Activated CD8-positive, alpha-beta T cell treated with anti-CD3 and anti-CD28 coated beads for 36 hours (primary cell): ENCODE measurements around the gene PYROXD2. TPM values are rescaled to one million over a fixed set of nuclear protein-coding genes. Genes with fewer than 3 reads are reported as not detected.
A peak's percentile ranks its signal among the peaks of the same experiment; 100 is the strongest.

Source experiments
- ATAC-seq: fragments of 200-7000 bp; cut with Tn5 transposase; one replicate; pipeline ENCODE4 v1.10.0; 2021; ENCODE audit warnings: mild to moderate bottlenecking, moderate library complexity
- CTCF ChIA-PET: fragments of 350-600 bp; sonication (Branson Sonifier 250); formaldehyde crosslinking; loops from one replicate; lab custom pipeline; 2021; ENCODE audit warnings: antibody characterized with exemption; lab: Charles Lee
- POLR2A ChIA-PET: fragments of 350-600 bp; sonication (Branson Sonifier 250); formaldehyde crosslinking; loops from one replicate; lab custom pipeline; 2021; ENCODE audit warnings: antibody characterized with exemption; lab: Charles Lee
- DNase-seq: peaks from one replicate; pipeline ENCODE4 v3.0.0-alpha.2; 2020
- H3K27ac Mint-ChIP-seq: one replicate; pipeline ENCODE4 v1.8.0; 2021; ENCODE audit warnings: mild to moderate bottlenecking, mixed read lengths
- H3K27me3 Mint-ChIP-seq: one replicate; pipeline ENCODE4 v1.8.0; 2021; ENCODE audit warnings: mixed read lengths
- H3K36me3 Mint-ChIP-seq: one replicate; pipeline ENCODE4 v1.8.0; 2021; ENCODE audit warnings: low read depth, mixed read lengths
- H3K4me1 Mint-ChIP-seq: one replicate; pipeline ENCODE4 v1.8.0; 2021; ENCODE audit warnings: low read depth, mixed read lengths
- H3K4me3 Mint-ChIP-seq: one replicate; pipeline ENCODE4 v1.8.0; 2021; ENCODE audit warnings: mild to moderate bottlenecking, moderate library complexity, mixed read lengths
- H3K9me3 Mint-ChIP-seq: one replicate; pipeline ENCODE4 v1.8.0; 2021; ENCODE audit warnings: mixed read lengths
- intact Hi-C: fragments of 100-400 bp; cut with micrococcal nuclease; formaldehyde crosslinking; loops from one replicate; pipeline ENCODE4 v1.10.0; 2022
- total RNA-seq, 2 experiments: library from RNA; stranded (reverse); gene quantifications; one replicate each; pipeline ENCODE4 v1.2.3, GENCODE V29; 2021
- TF ChIP-seq, protein P1 (sequence below): fragments of 200-600 bp; IDR thresholded peaks from one replicate; pipeline ENCODE4 v1.8.0; 2022; ENCODE audit warnings: antibody characterized with exemption, mild to moderate bottlenecking

Gene PYROXD2
- total RNA-seq, 2 experiments from 2014 or later, result 5.3 to 6.2 TPM

DNA sequence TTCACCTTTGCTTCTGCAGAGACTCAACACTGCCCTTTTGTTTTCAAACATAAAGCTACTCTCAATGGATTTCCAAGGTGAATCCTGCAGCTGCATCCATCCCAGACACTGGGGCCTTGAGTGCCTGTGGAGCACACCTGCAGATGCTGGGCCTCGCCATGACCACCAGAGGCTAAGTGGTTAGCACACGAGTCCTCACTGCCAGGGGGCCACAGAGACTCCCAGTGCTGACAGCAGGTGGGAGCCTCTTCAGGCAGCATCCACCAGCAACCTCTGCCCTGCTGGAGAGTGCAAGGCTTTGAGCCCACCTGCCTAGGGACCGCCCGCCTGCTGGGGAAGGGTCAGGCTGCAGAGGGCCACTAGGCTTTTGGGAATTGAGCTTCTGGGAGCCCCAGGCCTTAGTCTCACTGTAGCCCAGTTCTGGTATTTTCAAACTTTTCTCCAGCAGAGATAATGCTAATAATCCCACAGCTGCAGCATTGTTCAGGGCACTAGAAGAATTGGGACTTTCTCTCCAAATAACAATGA, 41.1 kb upstream of the PYROXD2 start:
- Mint-ChIP-seq H3K27ac (no peak overlapping the region), H3K9me3 (no peaks in the 10 kb centered on the region), H3K36me3 (no peaks in the 10 kb centered on the region), H3K27me3 (peaks cover 17% of the 10 kb centered on the region), H3K4me1 (no peaks in the 10 kb centered on the region), H3K4me3 (no peak overlapping the region)
- DNase-seq (no peak), ATAC-seq (no peak)
- ChIA-PET POLR2A (interaction anchor here (0.9 kb wide), 1 partner anchor 9 kb away, joined by 3 read pairs; no protein-coding TSS in a partner anchor), CTCF (no interaction called here)
- intact Hi-C loops, result no loop called here
- TF ChIP-seq, protein P1, sequence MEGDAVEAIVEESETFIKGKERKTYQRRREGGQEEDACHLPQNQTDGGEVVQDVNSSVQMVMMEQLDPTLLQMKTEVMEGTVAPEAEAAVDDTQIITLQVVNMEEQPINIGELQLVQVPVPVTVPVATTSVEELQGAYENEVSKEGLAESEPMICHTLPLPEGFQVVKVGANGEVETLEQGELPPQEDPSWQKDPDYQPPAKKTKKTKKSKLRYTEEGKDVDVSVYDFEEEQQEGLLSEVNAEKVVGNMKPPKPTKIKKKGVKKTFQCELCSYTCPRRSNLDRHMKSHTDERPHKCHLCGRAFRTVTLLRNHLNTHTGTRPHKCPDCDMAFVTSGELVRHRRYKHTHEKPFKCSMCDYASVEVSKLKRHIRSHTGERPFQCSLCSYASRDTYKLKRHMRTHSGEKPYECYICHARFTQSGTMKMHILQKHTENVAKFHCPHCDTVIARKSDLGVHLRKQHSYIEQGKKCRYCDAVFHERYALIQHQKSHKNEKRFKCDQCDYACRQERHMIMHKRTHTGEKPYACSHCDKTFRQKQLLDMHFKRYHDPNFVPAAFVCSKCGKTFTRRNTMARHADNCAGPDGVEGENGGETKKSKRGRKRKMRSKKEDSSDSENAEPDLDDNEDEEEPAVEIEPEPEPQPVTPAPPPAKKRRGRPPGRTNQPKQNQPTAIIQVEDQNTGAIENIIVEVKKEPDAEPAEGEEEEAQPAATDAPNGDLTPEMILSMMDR, result no peak

DNA sequence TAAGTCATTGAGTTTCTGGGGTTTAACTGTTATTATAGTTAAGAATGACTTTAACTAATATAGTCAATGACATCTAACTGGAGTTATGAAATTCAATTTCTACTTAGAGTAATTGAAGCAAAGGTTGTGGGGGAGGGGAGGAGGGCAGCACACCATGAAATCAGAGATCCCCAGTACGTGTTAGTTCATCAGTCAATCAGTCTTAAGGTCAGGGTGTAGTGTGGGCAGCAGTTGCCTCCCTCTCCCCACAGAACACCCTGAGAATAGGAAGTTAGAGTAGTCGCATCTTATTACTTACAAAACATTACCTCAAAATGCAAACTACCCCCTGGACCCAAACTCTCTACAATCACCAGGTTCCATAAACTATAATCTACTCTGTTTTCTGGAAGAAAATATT, 38.7 kb upstream of the PYROXD2 start:
- Mint-ChIP-seq H3K27me3 (peaks cover 18% of the 10 kb centered on the region), H3K27ac (no peak overlapping the region), H3K4me3 (no peak overlapping the region), H3K36me3 (no peaks in the 10 kb centered on the region), H3K4me1 (no peaks in the 10 kb centered on the region), H3K9me3 (no peaks in the 10 kb centered on the region)
- intact Hi-C loops, result no loop called here
- ChIA-PET CTCF (no interaction called here), POLR2A (no interaction called here)
- DNase-seq (no peak), ATAC-seq (no peak)
- TF ChIP-seq, protein P1, result no peak

DNA sequence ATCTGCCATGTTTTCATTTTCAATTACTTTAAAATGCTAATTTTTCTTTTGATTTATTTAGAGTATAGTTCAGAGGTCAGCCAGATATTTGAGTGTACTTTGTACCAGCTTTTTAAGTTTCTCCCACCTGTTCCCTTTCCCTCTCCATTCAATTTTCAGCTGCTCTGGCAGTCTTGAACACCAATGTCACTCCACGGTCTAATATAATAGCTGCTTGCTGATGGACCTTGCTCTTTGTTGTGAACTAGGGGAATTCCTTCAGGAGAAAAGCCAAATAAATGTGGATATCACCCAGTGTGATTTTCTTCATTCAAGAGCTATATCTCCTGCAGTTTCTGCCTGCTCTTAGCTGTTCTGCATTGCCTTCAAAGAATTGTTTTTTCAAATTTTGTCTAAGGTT, 35.6 kb upstream of the PYROXD2 start:
- POLR2A ChIA-PET, result no interaction called here
- Mint-ChIP-seq H3K27ac (no peak overlapping the region), H3K4me1 (peaks cover 1% of the 10 kb centered on the region), H3K36me3 (no peaks in the 10 kb centered on the region), H3K27me3 (peaks cover 10% of the 10 kb centered on the region), H3K4me3 (no peak overlapping the region), H3K9me3 (no peaks in the 10 kb centered on the region)
- DNase-seq (no peak), ATAC-seq (no peak)
- intact Hi-C loops, result no loop called here
- CTCF ChIA-PET, result interaction anchor here (1.3 kb wide), 1 partner anchor 17 kb away, joined by 4 read pairs; no protein-coding TSS in a partner anchor
- TF ChIP-seq, protein P1, result no peak

DNA sequence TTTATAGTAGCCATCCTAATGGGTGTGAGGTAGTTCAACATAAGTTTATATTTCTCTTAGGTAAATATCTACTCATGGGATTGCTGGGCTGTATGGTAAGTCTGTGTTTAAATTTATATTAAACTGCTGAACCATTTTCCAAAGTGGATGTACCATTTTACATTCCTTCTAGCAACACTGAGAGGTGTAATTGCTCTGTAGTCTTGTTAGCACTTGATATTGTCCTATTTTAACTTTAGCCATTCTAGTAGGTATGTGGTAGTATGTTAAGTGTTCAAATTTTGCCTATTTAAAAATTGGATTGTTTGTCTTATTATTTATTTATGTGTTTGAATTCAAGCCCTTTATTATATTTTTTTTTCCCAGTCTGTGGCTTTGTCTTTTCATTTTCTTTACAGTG, 34.3 kb upstream of the PYROXD2 start:
- ChIA-PET POLR2A (interaction anchor here (0.7 kb wide), 1 partner anchor 122 kb away, joined by 3 read pairs; no protein-coding TSS in a partner anchor), CTCF (no interaction called here)
- Mint-ChIP-seq H3K36me3 (peaks cover 6% of the 10 kb centered on the region), H3K4me3 (no peak overlapping the region), H3K27me3 (peaks cover 10% of the 10 kb centered on the region), H3K9me3 (no peaks in the 10 kb centered on the region), H3K4me1 (peaks cover 13% of the 10 kb centered on the region), H3K27ac (no peak overlapping the region)
- intact Hi-C loops, result no loop called here
- no peak for ATAC-seq
- TF ChIP-seq, protein P1, result no peak
- DNase-seq, result no peak

DNA sequence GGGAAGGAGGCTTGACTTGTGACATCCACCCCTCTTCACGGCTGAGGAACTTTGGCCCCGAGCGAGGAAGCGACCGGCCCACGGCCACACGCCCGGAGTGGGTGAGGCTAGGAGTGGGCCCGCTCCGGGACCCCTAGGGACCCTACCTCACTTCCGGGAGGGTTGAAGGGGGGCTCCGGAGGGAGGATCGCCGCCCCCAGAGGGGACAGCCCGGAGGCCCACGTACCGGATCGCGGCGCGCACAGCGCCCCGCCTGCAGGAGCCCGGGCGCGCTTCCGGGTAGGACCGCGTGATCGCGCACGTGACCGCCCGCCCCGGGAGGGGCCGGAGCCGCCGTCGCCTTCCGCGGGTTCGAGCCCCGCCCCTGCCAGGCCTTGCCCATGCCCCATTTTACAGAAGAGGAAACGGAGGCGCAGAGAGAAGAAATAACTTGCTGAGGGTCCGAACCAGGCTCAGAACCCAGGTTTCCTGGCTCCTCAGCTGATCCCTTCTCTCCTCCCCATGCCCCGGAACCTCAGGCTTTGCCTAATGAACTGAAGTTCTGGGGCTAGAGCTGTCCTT, 31.8 kb upstream of the PYROXD2 start, which contains the start of gene HPS1:
Gene HPS1 (minus strand): TSS at position 275 of the 561 bp plus-strand sequence. CDS start 3,695 bp downstream, outside the sequence.
- ATAC-seq, result peak; percentile 94
- no peaks in the 10 kb centered on the region for H3K9me3 Mint-ChIP-seq
- intact Hi-C loops, result no loop called here
- TF ChIP-seq, protein P1, result no peak
- peak within 1 kb of the TSS; percentile 91 for H3K27ac Mint-ChIP-seq
- H3K4me1 Mint-ChIP-seq, result peaks cover 32% of the 10 kb centered on the region
- DNase-seq, result peak; percentile 87
- ChIA-PET POLR2A (interaction anchor here (1.0 to 1.7 kb wide), 4 partner anchors 10 to 32 kb away, joined by 3 to 8 read pairs (median 4); partner anchors contain the start of gene PYROXD2), CTCF (interaction anchor here (1.3 to 1.7 kb wide), 2 partner anchors 20 to 21 kb away, joined by 4 to 6 read pairs; no protein-coding TSS in a partner anchor)
- H3K27me3 Mint-ChIP-seq, result peaks cover 5% of the 10 kb centered on the region
- H3K4me3 Mint-ChIP-seq, result peak within 1 kb of the TSS; percentile 94
- peaks cover 26% of the 10 kb centered on the region for H3K36me3 Mint-ChIP-seq
